Measurements from ENCODE around the gene CA7. TPM values are rescaled to one million over a fixed set of nuclear protein-coding genes. Genes with fewer than 3 reads are reported as not detected.

The CA7 gene
- total RNA-seq, 1 donor, result not detected

DNA sequence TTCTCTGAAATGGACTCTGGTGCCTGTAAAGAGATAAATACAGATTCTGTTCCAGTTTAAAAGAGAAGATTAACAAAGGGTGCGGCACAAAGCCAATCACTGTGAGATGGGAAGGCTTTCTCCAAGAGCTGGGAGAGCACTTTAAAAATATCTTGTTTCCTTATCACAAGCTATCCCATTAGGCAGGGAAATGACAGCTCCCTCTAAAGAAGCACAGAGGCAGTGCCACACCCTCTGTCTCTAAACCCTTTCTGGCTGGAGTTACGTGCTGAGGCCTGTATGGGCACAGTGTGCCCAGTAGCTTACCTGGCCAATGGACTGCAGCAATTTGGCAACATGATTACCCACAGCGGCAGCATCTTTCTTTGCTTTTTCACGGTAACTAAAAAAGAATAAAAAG lies 33.8 kb upstream of the CA7 start:
- no peak overlapping the region for H3K4me3 ChIP-seq (ENCODE audit: low read depth, low read length)
- no peak for TF ChIP-seq CTCF (IDR thresholded peaks at IDR 0.05; ENCODE audit: insufficient read depth, low read length)
- no peak for DNase-seq (ENCODE audit: low read depth)

DNA sequence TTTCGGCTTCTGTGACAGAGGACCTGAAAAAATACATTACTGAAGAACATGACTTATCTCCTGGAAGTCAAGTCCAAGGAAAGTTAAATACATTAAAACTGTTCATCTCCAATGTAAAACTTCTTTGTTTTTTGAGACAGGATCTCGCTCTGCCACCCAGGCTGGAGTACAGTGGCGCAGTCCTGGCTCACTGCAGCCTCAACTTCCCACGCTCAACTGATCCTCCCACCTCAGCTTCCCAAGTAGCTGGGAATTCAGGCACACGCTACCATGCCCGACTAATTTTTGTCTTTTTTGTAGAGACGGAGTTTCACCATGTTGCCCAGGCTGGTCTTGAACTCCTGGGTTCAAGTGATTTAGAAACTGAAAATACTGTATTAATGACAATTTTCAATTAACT lies 33.2 kb upstream of the CA7 start:
- no peak for TF ChIP-seq CTCF (IDR thresholded peaks at IDR 0.05; ENCODE audit: insufficient read depth, low read length)
- DNase-seq (ENCODE audit: low read depth), result no peak
- H3K4me3 ChIP-seq (ENCODE audit: low read depth, low read length), result no peak overlapping the region

DNA sequence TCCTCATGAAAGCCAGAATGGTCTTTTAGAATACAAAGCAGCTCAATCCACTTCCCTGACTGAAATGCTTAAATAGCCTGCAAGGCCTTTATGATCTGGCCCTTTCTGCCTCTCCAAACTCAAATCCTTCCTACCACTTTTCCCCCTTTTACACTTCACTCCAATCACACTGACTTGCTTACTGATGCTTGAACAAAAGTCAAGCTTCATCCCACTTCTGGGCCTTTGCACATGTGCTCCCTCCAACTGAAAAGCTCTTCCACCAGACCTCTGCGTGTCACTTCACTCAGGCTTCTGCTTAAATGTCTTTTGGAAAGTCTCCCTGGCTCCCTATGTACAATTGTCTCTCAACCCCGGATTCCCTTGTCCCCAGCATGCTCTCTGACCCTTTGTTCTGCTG lies 29.5 kb upstream of the CA7 start:
- H3K4me3 ChIP-seq (ENCODE audit: low read depth, low read length), result no peak overlapping the region
- TF ChIP-seq CTCF (IDR thresholded peaks at IDR 0.05; ENCODE audit: insufficient read depth, low read length), result no peak
- no peak for DNase-seq (ENCODE audit: low read depth)

GRCh38 chr16:66824006-66824405 lies 20.2 kb upstream of the CA7 start:
- no peak for TF ChIP-seq CTCF (IDR thresholded peaks at IDR 0.05; ENCODE audit: insufficient read depth, low read length)
- no peak overlapping the region for H3K4me3 ChIP-seq (ENCODE audit: low read depth, low read length)
- DNase-seq (ENCODE audit: low read depth), result no peak

- peak; percentile 78 for TF ChIP-seq CTCF (IDR thresholded peaks at IDR 0.05; ENCODE audit: insufficient read depth, low read length)
- DNase-seq (ENCODE audit: low read depth), result peak; percentile 84
- peak within 1 kb of the TSS; percentile 77 for H3K4me3 ChIP-seq (ENCODE audit: low read depth, low read length)
Measured at GRCh38 chr16:66830422-66831404, 13.5 kb upstream of the CA7 start, which contains the start of gene NAE1. Gene NAE1, minus strand, starts transcription at chr16:66830976. Its CDS starts 77 bp downstream, at chr16:66830899.

- no peak for DNase-seq (ENCODE audit: low read depth)
- no peak for TF ChIP-seq CTCF (IDR thresholded peaks at IDR 0.05; ENCODE audit: insufficient read depth, low read length)
- H3K4me3 ChIP-seq (ENCODE audit: low read depth, low read length), result no peak overlapping the region
Measured at GRCh38 chr16:66832190-66832589, 12.0 kb upstream of the CA7 start.
